ENCODE data around the gene HCN4. TPM values are rescaled to one million over a fixed set of nuclear protein-coding genes. Genes with fewer than 3 reads are reported as not detected.
A peak's percentile ranks its signal among the peaks of the same experiment; 100 is the strongest.

Gene HCN4
- total and polyA plus RNA-seq, 2 experiments from 2014 or later, result 0.03 TPM; not detected in 1

DNA sequence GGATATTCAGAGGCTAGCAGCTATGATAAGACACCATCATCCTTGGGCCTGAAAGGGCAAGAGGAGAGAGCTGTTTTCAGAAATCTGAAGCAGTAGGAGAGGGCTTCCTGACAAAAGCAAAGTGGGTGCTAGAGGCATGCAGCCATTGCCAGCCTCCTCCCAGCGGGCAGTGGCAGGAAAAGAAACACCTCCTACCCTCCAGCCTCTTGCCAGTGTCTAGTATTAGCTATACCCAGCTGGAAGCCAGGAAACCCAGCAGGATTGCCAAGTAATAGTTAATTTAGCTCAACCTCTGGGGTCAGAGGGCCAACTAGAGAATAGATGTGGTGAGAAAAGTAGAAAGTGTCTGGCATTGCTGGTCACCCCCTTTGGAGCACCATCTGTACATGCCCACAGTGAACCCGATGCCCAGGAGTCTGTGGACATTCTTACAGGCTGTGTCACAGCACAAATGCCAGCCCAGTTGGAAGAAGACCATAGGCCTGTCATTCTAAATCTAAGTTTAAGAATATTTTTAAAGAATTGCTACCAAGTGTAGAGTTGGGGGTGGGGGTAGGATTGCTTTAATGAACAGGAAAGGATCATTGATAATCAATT is 85.3 kb downstream of the HCN4 start:
- Histone ChIP-seq H3K36me3 (ENCODE audit: low read depth) (no peaks in the 10 kb centered on the region), H3K9me2 (ENCODE audit: insufficient read depth) (no peaks in the 10 kb centered on the region), H3F3A (ENCODE audit: insufficient read depth) (no peaks in the 10 kb centered on the region), H3K9ac (no peak overlapping the region), H3K27me3 (replicated peaks; ENCODE audit: insufficient read depth) (no peaks in the 10 kb centered on the region), H3K4me2 (ENCODE audit: unreplicated experiment) (no peak overlapping the region), H3K4me3 (no peak overlapping the region), H3K4me1 (ENCODE audit: insufficient read depth) (peaks cover 11% of the 10 kb centered on the region), H3K27ac (no peak overlapping the region), H2AFZ (no peak overlapping the region), H3K9me3 (ENCODE audit: low read depth) (no peaks in the 10 kb centered on the region), H4K20me1 (ENCODE audit: insufficient read depth) (no peaks in the 10 kb centered on the region), H3K79me2 (ENCODE audit: insufficient read depth) (no peaks in the 10 kb centered on the region)
- in situ Hi-C loops (cut with MboI), result no loop called here
- no peak for TF ChIP-seq EZH2 (IDR thresholded peaks at IDR 0.05; ENCODE audit: insufficient read depth, poor library complexity, severe bottlenecking)
- no peak for TF ChIP-seq EZH2phosphoT487 (IDR thresholded peaks at IDR 0.05; ENCODE audit: insufficient read depth, low read depth)
- WGBS, 2 experiments (ENCODE audit: low coverage in 1 of 2, low lambda C conversion rate in 2 of 2, missing lambda C conversion rate in 2 of 2), result 44 to 56% methylated on average over 2 of the region's 2 CpGs
- DNase-seq, result peak; percentile 35

DNA sequence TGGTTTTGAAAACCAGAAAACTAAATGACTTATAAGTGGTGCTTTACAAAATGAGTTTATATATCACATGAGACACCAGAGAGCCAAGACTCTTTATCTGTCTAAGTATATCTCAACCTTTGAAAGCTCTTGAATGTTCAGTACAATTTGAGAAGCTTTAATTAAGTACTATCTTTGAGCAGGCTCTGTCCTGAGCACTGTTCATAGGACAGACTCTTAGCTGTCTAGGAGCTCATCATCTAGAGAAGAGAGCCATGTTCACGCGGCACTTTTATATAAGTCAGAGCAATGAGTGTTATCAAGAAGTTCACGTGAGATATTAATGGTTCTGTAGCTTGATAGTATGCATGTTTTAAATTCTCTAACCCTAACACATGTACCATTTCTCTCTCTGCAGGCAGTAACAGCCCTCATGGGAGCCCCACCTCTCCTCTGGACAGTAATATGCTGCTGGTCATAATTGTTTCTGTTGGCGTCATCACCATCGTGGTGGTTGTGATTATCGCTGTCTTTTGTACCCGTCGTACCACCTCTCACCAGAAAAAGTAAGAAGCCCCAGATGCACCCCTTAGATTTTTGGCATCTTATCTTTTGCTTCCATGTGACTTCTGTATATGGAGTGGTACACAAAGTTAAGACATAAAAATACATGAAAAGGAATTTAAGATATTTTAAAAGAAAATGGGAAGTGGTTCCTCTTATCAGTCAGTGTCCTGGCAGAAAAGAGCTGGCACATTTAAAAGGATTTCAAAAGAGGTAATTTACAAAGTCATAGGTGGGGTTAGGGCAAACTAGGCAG is 86.0 kb downstream of the HCN4 start:
- no peak overlapping the region for H3K4me3 ChIP-seq
- H2AFZ ChIP-seq, result no peak overlapping the region
- WGBS, 2 experiments (ENCODE audit: low coverage in 1 of 2, low lambda C conversion rate in 2 of 2, missing lambda C conversion rate in 2 of 2), result 93 to 94% methylated on average over 8 of the region's 8 CpGs
- no peak for DNase-seq
- H3K27me3 ChIP-seq (replicated peaks; ENCODE audit: insufficient read depth), result no peaks in the 10 kb centered on the region
- no peaks in the 10 kb centered on the region for H3K79me2 ChIP-seq (ENCODE audit: insufficient read depth)
- in situ Hi-C loops (cut with MboI), result no loop called here
- H4K20me1 ChIP-seq (ENCODE audit: insufficient read depth), result no peaks in the 10 kb centered on the region
- H3K9me3 ChIP-seq (ENCODE audit: low read depth), result no peaks in the 10 kb centered on the region
- no peak overlapping the region for H3K27ac ChIP-seq
- no peaks in the 10 kb centered on the region for H3K9me2 ChIP-seq (ENCODE audit: insufficient read depth)
- peaks cover 11% of the 10 kb centered on the region for H3K4me1 ChIP-seq (ENCODE audit: insufficient read depth)
- no peak for TF ChIP-seq EZH2phosphoT487 (IDR thresholded peaks at IDR 0.05; ENCODE audit: insufficient read depth, low read depth)
- TF ChIP-seq EZH2 (IDR thresholded peaks at IDR 0.05; ENCODE audit: insufficient read depth, poor library complexity, severe bottlenecking), result no peak
- no peaks in the 10 kb centered on the region for H3F3A ChIP-seq (ENCODE audit: insufficient read depth)
- no peaks in the 10 kb centered on the region for H3K36me3 ChIP-seq (ENCODE audit: low read depth)
- H3K4me2 ChIP-seq (ENCODE audit: unreplicated experiment), result no peak overlapping the region
- H3K9ac ChIP-seq, result no peak overlapping the region

DNA sequence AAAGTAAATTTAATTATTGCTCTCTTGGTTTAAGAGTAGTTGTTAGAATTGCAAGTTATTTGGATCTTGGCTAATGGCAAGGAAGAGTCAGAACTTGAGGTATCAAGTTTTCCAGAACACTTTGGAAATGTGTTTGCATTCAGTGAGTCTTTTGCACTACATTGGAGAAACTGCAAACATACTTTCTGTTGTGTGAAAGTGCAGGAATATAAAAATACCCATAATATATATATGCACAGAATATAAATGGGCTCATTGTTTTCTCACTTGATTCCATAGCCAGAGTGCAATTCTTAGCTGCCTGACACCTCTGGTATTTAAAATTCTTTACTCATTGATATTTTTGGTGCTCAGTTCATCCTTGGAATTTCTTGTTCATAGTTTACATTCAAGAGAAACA is 92.9 kb downstream of the HCN4 start:
- TF ChIP-seq EZH2phosphoT487 (IDR thresholded peaks at IDR 0.05; ENCODE audit: insufficient read depth, low read depth), result no peak
- TF ChIP-seq EZH2 (IDR thresholded peaks at IDR 0.05; ENCODE audit: insufficient read depth, poor library complexity, severe bottlenecking), result no peak
- in situ Hi-C loops (cut with MboI), result no loop called here
- no peak for DNase-seq

DNA sequence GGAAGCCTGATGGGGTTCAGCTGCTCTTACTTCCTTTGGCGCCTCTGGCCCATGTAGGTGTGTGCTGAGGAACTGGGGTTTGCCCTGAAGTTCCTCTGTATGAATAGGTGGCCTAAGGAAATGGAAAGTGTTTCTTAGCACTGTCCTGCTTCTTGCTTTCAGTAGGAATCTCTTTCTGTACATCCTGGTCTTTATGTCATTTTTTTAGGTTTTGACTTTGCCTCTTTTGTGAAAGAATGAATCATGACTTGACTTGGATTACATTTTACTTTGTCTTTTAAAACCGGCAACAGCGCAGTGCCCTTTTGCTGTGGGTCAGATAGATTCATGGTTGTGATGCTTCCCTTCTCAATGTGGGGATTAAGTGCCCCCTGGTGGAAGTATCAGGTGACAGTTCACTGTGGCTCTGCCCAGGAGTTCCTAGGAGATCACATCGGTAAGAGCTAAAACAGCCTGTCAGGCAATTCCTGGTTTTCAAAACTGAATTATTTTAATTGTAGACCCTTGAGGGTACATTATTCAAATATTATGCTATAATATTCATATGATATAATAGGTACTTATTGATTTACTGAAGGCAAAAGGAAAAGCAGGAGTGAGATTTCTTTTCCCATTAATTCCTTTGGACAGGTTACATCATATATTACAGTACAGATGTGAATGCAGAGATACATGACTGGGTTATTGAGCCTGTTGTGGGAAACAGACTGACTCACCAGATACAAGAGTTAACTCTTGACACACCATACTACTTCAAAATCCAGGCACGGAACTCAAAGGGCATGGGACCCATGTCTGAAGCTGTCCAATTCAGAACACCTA is 95.4 kb downstream of the HCN4 start:
- Histone ChIP-seq H3K79me2 (ENCODE audit: insufficient read depth) (no peaks in the 10 kb centered on the region), H3F3A (ENCODE audit: insufficient read depth) (no peaks in the 10 kb centered on the region), H3K9me2 (ENCODE audit: insufficient read depth) (no peaks in the 10 kb centered on the region), H3K27me3 (replicated peaks; ENCODE audit: insufficient read depth) (no peaks in the 10 kb centered on the region), H3K9me3 (ENCODE audit: low read depth) (no peaks in the 10 kb centered on the region), H3K4me3 (no peak overlapping the region), H3K36me3 (ENCODE audit: low read depth) (no peaks in the 10 kb centered on the region), H3K4me2 (ENCODE audit: unreplicated experiment) (no peak overlapping the region), H3K4me1 (ENCODE audit: insufficient read depth) (no peaks in the 10 kb centered on the region), H4K20me1 (ENCODE audit: insufficient read depth) (no peaks in the 10 kb centered on the region), H3K9ac (no peak overlapping the region), H3K27ac (no peak overlapping the region), H2AFZ (no peak overlapping the region)
- peak; percentile 73 for DNase-seq
- in situ Hi-C loops (cut with MboI), result loop anchor here (25.0 kb wide), 1 partner anchor 486 kb away; the partner anchor contains the start of gene ADPGK
- WGBS, 2 experiments (ENCODE audit: low coverage in 1 of 2, low lambda C conversion rate in 2 of 2, missing lambda C conversion rate in 2 of 2), result 48 to 49% methylated on average over 5 of the region's 5 CpGs
- TF ChIP-seq EZH2 (IDR thresholded peaks at IDR 0.05; ENCODE audit: insufficient read depth, poor library complexity, severe bottlenecking) (no peak), EZH2phosphoT487 (IDR thresholded peaks at IDR 0.05; ENCODE audit: insufficient read depth, low read depth) (no peak)

More for the DNA sequence above, 92.9 kb downstream of the HCN4 start:
- no peaks in the 10 kb centered on the region for H3K4me1 ChIP-seq (ENCODE audit: insufficient read depth)
- no peak overlapping the region for H3K9ac ChIP-seq
- no peaks in the 10 kb centered on the region for H3F3A ChIP-seq (ENCODE audit: insufficient read depth)
- no peaks in the 10 kb centered on the region for H3K79me2 ChIP-seq (ENCODE audit: insufficient read depth)
- no peak overlapping the region for H3K4me2 ChIP-seq (ENCODE audit: unreplicated experiment)
- no peaks in the 10 kb centered on the region for H3K27me3 ChIP-seq (replicated peaks; ENCODE audit: insufficient read depth)
- H3K27ac ChIP-seq, result no peak overlapping the region
- no peaks in the 10 kb centered on the region for H3K9me2 ChIP-seq (ENCODE audit: insufficient read depth)
- no peaks in the 10 kb centered on the region for H3K9me3 ChIP-seq (ENCODE audit: low read depth)
- no peak overlapping the region for H2AFZ ChIP-seq
- no peaks in the 10 kb centered on the region for H4K20me1 ChIP-seq (ENCODE audit: insufficient read depth)
- no peak overlapping the region for H3K4me3 ChIP-seq
- no peaks in the 10 kb centered on the region for H3K36me3 ChIP-seq (ENCODE audit: low read depth)
